ENCODE data around the gene SPOP.

GRCh38 chr17:49582789-49583188, 95.1 kb downstream of the SPOP start:
- TF ChIP-seq POLR2AphosphoS5 (IDR thresholded peaks at IDR 0.05; ENCODE audit: low read depth, low read length) = no peak
- TF ChIP-seq, protein P1, sequence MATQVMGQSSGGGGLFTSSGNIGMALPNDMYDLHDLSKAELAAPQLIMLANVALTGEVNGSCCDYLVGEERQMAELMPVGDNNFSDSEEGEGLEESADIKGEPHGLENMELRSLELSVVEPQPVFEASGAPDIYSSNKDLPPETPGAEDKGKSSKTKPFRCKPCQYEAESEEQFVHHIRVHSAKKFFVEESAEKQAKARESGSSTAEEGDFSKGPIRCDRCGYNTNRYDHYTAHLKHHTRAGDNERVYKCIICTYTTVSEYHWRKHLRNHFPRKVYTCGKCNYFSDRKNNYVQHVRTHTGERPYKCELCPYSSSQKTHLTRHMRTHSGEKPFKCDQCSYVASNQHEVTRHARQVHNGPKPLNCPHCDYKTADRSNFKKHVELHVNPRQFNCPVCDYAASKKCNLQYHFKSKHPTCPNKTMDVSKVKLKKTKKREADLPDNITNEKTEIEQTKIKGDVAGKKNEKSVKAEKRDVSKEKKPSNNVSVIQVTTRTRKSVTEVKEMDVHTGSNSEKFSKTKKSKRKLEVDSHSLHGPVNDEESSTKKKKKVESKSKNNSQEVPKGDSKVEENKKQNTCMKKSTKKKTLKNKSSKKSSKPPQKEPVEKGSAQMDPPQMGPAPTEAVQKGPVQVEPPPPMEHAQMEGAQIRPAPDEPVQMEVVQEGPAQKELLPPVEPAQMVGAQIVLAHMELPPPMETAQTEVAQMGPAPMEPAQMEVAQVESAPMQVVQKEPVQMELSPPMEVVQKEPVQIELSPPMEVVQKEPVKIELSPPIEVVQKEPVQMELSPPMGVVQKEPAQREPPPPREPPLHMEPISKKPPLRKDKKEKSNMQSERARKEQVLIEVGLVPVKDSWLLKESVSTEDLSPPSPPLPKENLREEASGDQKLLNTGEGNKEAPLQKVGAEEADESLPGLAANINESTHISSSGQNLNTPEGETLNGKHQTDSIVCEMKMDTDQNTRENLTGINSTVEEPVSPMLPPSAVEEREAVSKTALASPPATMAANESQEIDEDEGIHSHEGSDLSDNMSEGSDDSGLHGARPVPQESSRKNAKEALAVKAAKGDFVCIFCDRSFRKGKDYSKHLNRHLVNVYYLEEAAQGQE (IDR thresholded peaks at IDR 0.05; ENCODE audit: insufficient read depth in 1 of 2, low read depth in 2 of 2, low read length in 2 of 2) = no peak
- no peak for TF ChIP-seq FOXP2 (optimal IDR thresholded peaks at IDR 0.05; ENCODE audit: borderline replicate concordance, extremely low read depth, extremely low read length, insufficient read depth)
